ENCODE measurements around the gene PPM1D. TPM values are rescaled to one million over a fixed set of nuclear protein-coding genes. Genes with fewer than 3 reads are reported as not detected.

Gene PPM1D
- total RNA-seq, 1 experiment from 2014 or later, result 17.9 TPM

DNA sequence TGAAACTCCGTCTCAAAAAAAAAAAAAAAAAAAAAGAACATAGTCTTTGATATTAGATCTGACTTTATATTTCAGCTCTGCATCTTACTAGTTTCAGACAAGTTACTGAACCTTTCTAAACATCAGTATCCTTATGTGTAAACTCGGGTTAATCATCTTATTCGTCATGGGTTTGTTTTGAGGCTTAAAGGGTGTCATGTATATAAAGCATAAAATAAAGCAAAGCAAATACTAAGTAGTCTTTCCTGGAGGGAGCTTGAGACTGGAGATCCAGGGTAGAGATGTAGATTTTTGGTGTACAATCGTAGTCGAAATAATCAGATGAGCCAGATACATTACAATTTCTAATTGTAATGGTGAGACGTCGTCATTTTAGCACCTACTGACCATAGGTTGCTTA lies 85.4 kb downstream of the PPM1D start:
- no peaks in the 10 kb centered on the region for H3K27me3 Mint-ChIP-seq (ENCODE audit: insufficient read depth, unreplicated experiment)
- H3K9me3 ChIP-seq, result no peaks in the 10 kb centered on the region
- H3K4me3 ChIP-seq (ENCODE audit: low read depth, low read length), result no peak overlapping the region
- TF ChIP-seq, protein P1, sequence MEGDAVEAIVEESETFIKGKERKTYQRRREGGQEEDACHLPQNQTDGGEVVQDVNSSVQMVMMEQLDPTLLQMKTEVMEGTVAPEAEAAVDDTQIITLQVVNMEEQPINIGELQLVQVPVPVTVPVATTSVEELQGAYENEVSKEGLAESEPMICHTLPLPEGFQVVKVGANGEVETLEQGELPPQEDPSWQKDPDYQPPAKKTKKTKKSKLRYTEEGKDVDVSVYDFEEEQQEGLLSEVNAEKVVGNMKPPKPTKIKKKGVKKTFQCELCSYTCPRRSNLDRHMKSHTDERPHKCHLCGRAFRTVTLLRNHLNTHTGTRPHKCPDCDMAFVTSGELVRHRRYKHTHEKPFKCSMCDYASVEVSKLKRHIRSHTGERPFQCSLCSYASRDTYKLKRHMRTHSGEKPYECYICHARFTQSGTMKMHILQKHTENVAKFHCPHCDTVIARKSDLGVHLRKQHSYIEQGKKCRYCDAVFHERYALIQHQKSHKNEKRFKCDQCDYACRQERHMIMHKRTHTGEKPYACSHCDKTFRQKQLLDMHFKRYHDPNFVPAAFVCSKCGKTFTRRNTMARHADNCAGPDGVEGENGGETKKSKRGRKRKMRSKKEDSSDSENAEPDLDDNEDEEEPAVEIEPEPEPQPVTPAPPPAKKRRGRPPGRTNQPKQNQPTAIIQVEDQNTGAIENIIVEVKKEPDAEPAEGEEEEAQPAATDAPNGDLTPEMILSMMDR (IDR thresholded peaks at IDR 0.05; ENCODE audit: insufficient read depth in 1 of 2, low read depth in 1 of 2, low read length in 1 of 2, severe bottlenecking in 1 of 2, unreplicated experiment in 1 of 2), result no peak
- intact Hi-C loops (cut with micrococcal nuclease; ENCODE audit: unreplicated experiment), result no loop called here
- H3K36me3 Mint-ChIP-seq (ENCODE audit: insufficient read depth, unreplicated experiment), result no peaks in the 10 kb centered on the region
- H3K4me1 ChIP-seq, result no peaks in the 10 kb centered on the region; the same call in 1 of the 2 replicates
- no peak overlapping the region for H3K27ac Mint-ChIP-seq (ENCODE audit: unreplicated experiment)
- CTCF ChIA-PET, result no interaction called here
- no peaks in the 10 kb centered on the region for H3K4me1 Mint-ChIP-seq (ENCODE audit: low read depth, unreplicated experiment)
- BruUV-seq (replicated peaks), result no TSS peak
- no peak for DNase-seq
- no peaks in the 10 kb centered on the region; the same call in 1 of the 2 replicates for H3K36me3 ChIP-seq (ENCODE audit: control insufficient read depth, insufficient read depth, low read length)
- no peaks in the 10 kb centered on the region for H3K9me3 Mint-ChIP-seq (ENCODE audit: unreplicated experiment)
- POLR2A ChIA-PET, result no interaction called here
- H3K4me3 Mint-ChIP-seq (ENCODE audit: unreplicated experiment), result no peak overlapping the region
- no peaks in the 10 kb centered on the region for H3K27me3 ChIP-seq (replicated peaks; ENCODE audit: control insufficient read depth, insufficient read depth, low read length)

DNA sequence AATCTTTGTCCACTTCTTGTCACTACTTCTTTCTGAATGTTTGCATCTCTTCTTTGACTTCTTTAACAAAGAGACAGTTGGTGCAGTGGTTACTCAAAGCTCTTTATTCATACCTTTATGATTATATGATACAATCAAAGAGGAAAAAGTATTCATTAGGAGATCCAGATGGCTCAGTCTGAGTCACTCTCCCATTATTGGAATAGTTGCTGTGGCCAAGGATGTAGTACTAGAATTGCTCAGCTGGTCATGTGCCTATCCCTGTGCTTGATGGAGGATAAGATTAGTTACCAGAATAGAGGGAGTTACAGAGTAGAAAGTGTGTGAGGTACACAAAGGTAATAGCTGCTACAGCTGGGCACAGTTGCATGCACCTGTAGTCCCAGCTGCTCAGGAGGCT lies 96.0 kb downstream of the PPM1D start:
- Mint-ChIP-seq H3K4me1 (ENCODE audit: low read depth, unreplicated experiment) (no peaks in the 10 kb centered on the region), H3K27ac (ENCODE audit: unreplicated experiment) (no peak overlapping the region), H3K4me3 (ENCODE audit: unreplicated experiment) (no peak overlapping the region), H3K27me3 (ENCODE audit: insufficient read depth, unreplicated experiment) (no peaks in the 10 kb centered on the region), H3K9me3 (ENCODE audit: unreplicated experiment) (no peaks in the 10 kb centered on the region), H3K36me3 (ENCODE audit: insufficient read depth, unreplicated experiment) (no peaks in the 10 kb centered on the region)
- no peak overlapping the region for H3K4me3 ChIP-seq (ENCODE audit: low read depth, low read length)
- H3K36me3 ChIP-seq (ENCODE audit: control insufficient read depth, insufficient read depth, low read length), result no peaks in the 10 kb centered on the region
- POLR2A ChIA-PET, result no interaction called here
- BruUV-seq (replicated peaks), result no TSS peak
- DNase-seq, result no peak
- no peaks in the 10 kb centered on the region for H3K4me1 ChIP-seq
- intact Hi-C loops (cut with micrococcal nuclease; ENCODE audit: unreplicated experiment), result no loop called here
- TF ChIP-seq, protein P1 (IDR thresholded peaks at IDR 0.05; ENCODE audit: insufficient read depth in 1 of 2, low read depth in 1 of 2, low read length in 1 of 2, severe bottlenecking in 1 of 2, unreplicated experiment in 1 of 2), result no peak
- CTCF ChIA-PET, result no interaction called here
- H3K9me3 ChIP-seq, result no peaks in the 10 kb centered on the region
- no peaks in the 10 kb centered on the region for H3K27me3 ChIP-seq (replicated peaks; ENCODE audit: control insufficient read depth, insufficient read depth, low read length)

DNA sequence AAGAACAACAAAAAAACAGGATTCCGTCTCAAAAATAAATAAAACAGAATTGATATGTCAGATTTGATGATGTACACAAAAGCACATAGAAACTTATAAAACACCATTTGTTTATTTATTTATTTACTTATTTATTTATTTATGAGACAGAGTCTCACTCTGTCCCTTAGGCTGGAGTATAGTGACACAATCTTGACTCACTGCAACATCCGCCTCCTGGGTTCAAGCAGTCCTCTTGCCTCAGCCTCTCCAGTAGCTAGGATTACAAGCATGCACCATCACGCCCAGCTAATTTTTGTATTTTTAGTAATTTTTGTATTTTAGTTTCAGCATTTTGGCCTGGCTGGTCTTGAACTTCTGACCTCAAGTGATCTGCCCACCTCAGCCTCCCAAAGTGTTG lies 99.1 kb downstream of the PPM1D start:
- Mint-ChIP-seq H3K4me3 (ENCODE audit: unreplicated experiment) (no peak overlapping the region), H3K27me3 (ENCODE audit: insufficient read depth, unreplicated experiment) (no peaks in the 10 kb centered on the region), H3K36me3 (ENCODE audit: insufficient read depth, unreplicated experiment) (no peaks in the 10 kb centered on the region), H3K9me3 (ENCODE audit: unreplicated experiment) (no peaks in the 10 kb centered on the region), H3K4me1 (ENCODE audit: low read depth, unreplicated experiment) (peaks cover 5% of the 10 kb centered on the region), H3K27ac (ENCODE audit: unreplicated experiment) (no peak overlapping the region)
- intact Hi-C loops (cut with micrococcal nuclease; ENCODE audit: unreplicated experiment), result no loop called here
- H3K4me1 ChIP-seq, result peaks cover 3% of the 10 kb centered on the region; the same call in 1 of the 2 replicates
- no peak overlapping the region for H3K4me3 ChIP-seq (ENCODE audit: low read depth, low read length)
- no peaks in the 10 kb centered on the region for H3K36me3 ChIP-seq (ENCODE audit: control insufficient read depth, insufficient read depth, low read length)
- TF ChIP-seq, protein P1 (IDR thresholded peaks at IDR 0.05; ENCODE audit: insufficient read depth in 1 of 2, low read depth in 1 of 2, low read length in 1 of 2, severe bottlenecking in 1 of 2, unreplicated experiment in 1 of 2), result no peak
- no peaks in the 10 kb centered on the region for H3K27me3 ChIP-seq (replicated peaks; ENCODE audit: control insufficient read depth, insufficient read depth, low read length)
- POLR2A ChIA-PET, result no interaction called here
- no peak for DNase-seq
- no TSS peak for BruUV-seq (replicated peaks)
- CTCF ChIA-PET, result no interaction called here
- H3K9me3 ChIP-seq, result no peaks in the 10 kb centered on the region
